HG02981 (cell line): ENCODE results near the gene DYNLL1.
"Not testable (repeated sequence)": the region's sequence is repeated elsewhere in the genome, so short reads cannot be mapped to it uniquely, and the experiment has no call there.

ENCODE experiments used
- ATAC-seq: cut with Tn5 transposase; IDR thresholded peaks from one replicate; pipeline ENCODE4 v1.9.1; 2021; ENCODE audit warnings: mild to moderate bottlenecking, moderate library complexity; ENCODE audit not compliant: unreplicated experiment

DYNLL1 gene

DNA sequence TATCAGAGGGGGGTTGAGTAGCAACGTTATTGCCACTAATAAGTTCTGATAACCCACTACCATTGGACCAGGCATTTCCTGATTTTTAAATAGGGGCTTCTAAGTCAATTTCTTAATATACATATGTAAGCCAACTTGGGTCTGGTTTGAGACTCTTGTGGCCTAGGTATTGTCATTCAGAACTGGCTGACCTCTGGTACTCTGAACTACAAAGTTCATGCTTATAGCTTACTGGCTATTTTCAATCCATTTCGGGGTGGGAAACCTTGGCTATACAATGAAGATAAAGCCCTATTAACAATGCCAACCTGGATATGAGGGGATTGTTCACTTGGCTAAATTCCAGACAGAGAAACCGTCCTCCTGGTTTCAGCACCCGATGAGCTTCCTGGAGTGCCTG, 8.7 kb downstream of the DYNLL1 start:
- no peak for ATAC-seq

GRCh38 chr12:120508537-120508936, 12.6 kb downstream of the DYNLL1 start:
- no peak for ATAC-seq

GRCh38 chr12:120514002-120514401, 18.1 kb downstream of the DYNLL1 start:
- ATAC-seq, result no peak

- ATAC-seq, result no peak
Measured at GRCh38 chr12:120515496-120515895, 19.6 kb downstream of the DYNLL1 start.

GRCh38 chr12:120519324-120519723, 23.4 kb downstream of the DYNLL1 start:
- ATAC-seq, result not testable (repeated sequence)

GRCh38 chr12:120522568-120522967, 26.7 kb downstream of the DYNLL1 start:
- no peak for ATAC-seq

DNA sequence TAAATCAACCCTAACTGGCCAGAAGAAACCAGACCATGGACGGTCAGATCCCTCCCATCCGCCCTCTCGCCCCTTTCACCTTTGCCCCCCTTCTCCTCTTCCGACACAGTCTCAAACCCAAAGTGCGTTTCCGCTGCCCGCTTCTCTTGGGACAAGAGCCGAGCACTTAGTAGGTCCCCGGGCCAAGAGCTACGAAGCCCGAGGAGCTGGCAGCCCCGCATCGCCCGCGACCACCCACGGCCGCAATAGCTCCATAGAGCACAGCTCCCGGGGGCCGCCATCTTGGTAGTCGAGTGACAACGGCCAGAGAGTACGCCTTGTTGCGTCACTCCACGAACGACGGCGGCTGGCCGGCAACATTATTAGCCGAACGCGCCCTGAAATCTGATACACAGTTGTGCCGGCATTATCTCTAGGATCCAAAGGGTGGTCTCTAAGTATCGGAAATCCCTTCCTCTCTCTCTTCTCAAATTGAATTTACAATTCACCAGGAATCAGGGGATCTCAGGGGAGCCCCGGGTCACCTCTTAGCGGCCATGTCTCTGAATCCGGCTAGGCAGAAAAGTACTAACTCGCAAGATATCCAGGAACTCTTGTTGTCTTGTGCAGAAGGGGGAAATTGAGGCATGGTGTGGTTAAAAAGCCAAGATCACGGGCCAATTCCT, 33.1 kb downstream of the DYNLL1 start, which contains the start of gene COQ5:
TSS of gene COQ5 (minus strand) at position 298 of the 665 bp plus-strand sequence. CDS start at position 281, 17 bp downstream.
- ATAC-seq, result peak; percentile 87

DNA sequence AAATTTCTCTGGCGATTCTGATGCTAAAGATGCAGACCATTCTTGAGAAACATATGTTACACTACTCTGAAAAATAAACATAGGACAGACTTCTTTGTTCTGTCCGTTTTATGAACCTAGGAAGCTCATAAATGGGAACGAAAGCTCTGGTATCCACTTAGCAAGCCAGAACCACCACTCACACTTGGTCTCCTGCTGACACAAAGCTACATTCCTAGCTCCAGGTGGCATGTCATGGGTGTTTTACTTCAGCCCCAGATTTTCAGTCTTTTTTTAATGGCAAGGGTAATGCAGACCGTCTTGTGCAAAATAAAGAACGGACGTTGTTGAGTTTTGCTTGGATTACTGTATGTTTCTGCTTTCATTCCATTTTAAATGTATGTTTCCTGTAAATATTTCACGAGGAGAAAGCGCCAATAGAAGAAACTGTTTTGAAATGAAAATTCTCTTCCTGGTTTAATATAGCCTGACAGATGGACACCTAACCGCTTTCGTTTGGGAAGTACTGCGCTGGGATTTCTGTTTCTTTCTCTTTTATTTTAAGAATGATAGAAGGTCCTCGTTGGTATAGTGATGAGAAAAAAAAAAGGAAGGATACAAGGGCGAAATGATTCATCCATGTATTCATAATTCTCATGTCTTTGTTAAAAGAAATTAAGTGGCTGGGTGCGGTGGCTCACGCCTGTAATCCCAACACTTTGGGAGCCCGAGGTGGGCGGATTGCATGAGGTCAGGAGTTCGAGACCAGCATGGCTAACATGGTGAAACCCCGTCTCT, 33.9 kb downstream of the DYNLL1 start:
- no peak for ATAC-seq

DNA sequence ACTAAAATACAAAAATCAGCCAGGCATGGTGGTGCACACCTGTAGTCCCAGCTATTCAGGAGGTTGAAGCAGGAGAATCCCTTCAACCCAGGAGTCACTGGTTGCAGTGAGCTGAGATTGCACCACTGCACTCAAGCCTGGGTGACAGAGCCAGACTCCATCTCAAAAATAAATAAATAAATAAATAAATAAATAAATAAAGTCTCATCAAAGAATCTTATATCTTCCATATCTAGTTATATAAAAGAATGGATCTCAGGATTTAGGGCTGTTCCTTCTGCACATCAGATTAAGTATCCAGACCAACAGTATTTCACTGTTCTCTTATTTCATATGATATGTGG, 34.5 kb downstream of the DYNLL1 start:
- ATAC-seq, result not testable (repeated sequence)

GRCh38 chr12:120532701-120533238, 36.9 kb downstream of the DYNLL1 start:
- no peak for ATAC-seq

DNA sequence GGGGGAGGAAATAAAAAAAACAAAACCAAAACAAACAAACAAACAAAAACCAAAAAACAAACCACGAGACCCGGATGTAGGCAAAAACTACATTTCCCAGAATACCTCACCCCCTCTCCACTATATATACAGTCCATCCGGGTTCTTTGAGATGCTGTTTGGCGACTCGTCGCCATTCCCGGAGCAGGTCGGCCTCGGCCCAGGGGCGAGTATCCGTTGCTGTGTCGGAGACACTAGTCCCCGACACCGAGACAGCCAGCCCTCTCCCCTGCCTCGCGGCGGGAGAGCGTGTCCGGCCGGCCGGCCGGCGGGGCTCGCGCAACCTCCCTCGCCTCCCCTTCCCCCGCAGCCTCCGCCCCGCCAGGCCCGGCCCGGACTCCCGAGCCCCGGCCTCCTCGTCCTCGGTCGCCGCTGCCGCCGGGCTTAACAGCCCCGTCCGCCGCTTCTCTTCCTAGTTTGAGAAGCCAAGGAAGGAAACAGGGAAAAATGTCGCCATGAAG, 38.3 kb downstream of the DYNLL1 start, which contains the start of gene RNF10:
TSS of gene RNF10 (plus strand) at position 154 of the 500 bp plus-strand sequence. CDS start 456 bp downstream, outside the sequence.
- ATAC-seq, result peak; percentile 68

- peak; percentile 46 for ATAC-seq
Measured at GRCh38 chr12:120534703-120535655, 39.1 kb downstream of the DYNLL1 start.

DNA sequence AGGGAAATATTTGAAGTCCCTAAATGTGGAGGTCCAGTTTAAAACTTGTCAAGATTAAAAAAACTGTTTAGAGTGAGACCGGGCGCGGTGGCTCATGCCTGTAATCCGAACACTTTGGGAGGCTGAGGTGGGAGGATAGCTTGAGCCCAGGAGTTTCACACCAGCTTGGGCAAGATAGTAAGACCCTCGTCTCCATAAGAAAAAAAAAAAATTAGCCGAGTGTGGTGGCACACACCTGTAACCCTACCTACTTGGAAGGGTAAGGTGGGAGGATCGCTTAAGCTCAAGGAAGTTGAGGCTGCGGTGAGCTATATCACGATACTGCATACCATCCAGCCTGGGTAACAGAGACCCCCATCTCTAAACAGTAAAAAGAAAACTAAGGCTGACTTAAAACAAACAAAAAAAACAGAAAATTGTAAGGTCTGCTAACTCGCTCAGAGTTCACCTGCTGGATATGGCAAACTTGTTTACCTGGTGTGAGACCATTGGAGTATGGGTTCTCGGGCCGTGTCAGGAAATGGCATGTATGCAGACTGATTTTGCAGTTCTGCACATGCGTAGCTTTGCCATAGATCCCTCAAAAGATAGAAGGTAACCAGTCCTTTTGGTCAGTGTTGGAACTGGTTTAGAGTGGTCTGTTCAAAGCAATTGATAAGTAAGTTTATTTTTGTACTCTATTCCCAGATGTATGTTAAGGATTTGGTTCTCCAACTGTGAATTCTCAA, 40.3 kb downstream of the DYNLL1 start:
- ATAC-seq, result no peak

GRCh38 chr12:120537856-120538220, 41.9 kb downstream of the DYNLL1 start:
- no peak for ATAC-seq

GRCh38 chr12:120538281-120539156, 42.6 kb downstream of the DYNLL1 start:
- no peak for ATAC-seq

- ATAC-seq, result no peak
Measured at GRCh38 chr12:120539303-120539702, 43.4 kb downstream of the DYNLL1 start.

DNA sequence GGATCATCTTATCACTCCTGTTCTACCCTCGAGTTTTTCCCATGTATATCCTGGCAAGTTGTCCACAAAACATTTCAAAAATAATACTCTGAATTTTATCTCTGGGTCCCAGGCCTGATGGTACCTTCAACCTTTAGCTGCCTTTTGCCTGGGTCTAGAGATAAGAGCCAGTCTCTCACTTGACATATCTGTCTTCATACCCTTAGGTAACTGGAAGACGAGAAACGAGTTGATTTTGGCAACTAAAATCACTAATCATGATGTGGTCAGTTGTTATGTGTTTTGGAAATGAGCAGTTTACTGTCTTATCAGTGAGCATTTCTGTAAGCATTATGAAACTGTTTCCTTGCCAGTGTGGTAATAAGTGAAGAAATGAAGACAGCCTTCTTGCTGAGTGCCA, 44.5 kb downstream of the DYNLL1 start:
- no peak for ATAC-seq

- no peak for ATAC-seq
Measured at GRCh38 chr12:120542166-120542565, 46.3 kb downstream of the DYNLL1 start.

DNA sequence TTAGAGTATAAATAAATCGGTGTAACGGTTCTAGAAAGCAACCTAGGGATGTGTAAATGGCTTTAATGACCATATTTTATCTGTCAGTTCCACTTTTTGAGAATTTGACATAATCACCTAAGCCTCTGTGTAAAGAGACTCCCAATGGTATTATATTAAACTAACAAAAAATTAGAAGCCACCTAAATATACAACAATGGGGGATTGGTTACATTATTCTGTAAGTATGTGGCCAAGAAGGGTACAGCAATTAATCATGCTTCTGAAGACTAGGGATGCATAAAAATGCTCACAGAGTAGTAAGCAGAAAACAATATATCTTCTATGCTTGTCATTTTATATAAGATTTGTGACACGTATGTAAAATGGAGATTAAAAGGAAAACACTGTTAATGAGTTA, 48.8 kb downstream of the DYNLL1 start:
- ATAC-seq, result no peak
